OCI-LY7 (cell line): ENCODE data around the gene TMEM37.

Experiments
- EZH2phosphoT487 ChIP-seq: fragments of 200-600 bp; sonication (generic); IDR thresholded peaks from 2 replicates; pipeline ENCODE4 v1.6.1; 2018; ENCODE audit warnings: low read depth, borderline replicate concordance, mild to moderate bottlenecking, mixed run types, antibody characterized with exemption, low read length, moderate library complexity, mixed read lengths
- TF ChIP-seq, protein P1 (sequence below): fragments of 200-600 bp; sonication (generic); conservative IDR thresholded peaks from 2 replicates; pipeline ENCODE4 v1.5.1; 2014; ENCODE audit warnings: mild to moderate bottlenecking, antibody characterized with exemption, low read length, moderate library complexity, mixed read lengths

DNA sequence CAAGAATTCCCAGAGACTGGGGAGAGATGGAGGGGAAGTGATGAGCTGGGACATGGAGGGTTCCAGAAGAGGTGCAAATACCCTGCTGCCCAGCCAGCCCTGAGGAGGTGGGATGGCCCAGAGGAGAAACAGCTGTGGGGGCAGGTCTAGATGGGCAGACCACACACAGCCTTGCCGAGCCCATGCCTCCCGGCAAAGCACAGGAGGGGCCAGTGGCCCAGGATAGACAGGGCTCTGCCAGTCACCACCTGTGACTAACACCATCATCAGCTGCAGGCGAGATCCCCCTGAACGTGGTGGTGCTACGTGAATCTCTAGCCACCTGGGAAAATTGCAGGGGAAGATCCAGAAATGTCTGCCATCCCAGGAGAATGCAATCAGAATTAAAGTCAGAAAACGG is 53.2 kb downstream of the TMEM37 start:
- TF ChIP-seq, protein P1, sequence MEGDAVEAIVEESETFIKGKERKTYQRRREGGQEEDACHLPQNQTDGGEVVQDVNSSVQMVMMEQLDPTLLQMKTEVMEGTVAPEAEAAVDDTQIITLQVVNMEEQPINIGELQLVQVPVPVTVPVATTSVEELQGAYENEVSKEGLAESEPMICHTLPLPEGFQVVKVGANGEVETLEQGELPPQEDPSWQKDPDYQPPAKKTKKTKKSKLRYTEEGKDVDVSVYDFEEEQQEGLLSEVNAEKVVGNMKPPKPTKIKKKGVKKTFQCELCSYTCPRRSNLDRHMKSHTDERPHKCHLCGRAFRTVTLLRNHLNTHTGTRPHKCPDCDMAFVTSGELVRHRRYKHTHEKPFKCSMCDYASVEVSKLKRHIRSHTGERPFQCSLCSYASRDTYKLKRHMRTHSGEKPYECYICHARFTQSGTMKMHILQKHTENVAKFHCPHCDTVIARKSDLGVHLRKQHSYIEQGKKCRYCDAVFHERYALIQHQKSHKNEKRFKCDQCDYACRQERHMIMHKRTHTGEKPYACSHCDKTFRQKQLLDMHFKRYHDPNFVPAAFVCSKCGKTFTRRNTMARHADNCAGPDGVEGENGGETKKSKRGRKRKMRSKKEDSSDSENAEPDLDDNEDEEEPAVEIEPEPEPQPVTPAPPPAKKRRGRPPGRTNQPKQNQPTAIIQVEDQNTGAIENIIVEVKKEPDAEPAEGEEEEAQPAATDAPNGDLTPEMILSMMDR: no peak
- TF ChIP-seq EZH2phosphoT487: no peak
